GM19035 (cell line): Measurements from ENCODE around the gene TMCO5A.

ENCODE experiments used
- ATAC-seq: cut with Tn5 transposase; IDR thresholded peaks from one replicate; pipeline ENCODE4 v1.9.1; 2021; ENCODE audit not compliant: unreplicated experiment

The TMCO5A gene

DNA sequence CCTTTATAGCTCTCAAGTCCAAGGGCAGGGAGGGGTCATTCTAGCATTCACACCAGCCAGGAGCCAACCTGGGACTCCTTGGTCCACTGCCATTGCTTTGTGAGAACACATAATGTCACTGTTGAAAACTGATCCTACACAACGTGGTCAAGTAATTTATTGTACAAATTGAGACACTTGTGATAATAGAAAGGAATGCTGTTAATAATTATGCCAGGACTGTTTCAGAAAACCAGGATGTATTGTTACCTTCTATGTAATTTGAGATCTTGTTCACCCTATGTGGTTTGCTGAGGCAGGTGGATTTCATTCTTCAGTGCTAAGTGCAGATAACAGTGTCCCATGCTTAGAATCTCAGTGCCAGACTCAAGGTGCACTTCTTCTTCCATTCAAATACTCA lies 33.3 kb downstream of the TMCO5A start:
- ATAC-seq: no peak

DNA sequence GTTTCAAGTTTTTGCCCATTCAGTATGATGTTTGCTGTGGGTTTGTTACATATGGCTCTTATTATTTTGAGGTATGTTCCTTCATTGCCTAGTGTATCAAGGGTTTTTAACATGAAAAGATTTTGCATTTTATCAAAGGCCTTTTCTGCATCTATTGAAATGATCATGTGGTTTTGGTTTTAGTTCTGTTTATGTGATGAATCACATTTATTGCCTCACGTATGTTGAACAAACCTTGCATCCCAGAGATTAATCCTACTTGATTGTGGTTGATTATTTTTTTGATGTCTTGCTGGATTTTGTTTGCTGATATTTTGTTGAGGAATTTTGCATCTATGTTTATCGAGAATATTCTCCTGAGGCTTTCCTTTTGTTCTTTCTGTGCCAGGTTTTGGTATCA lies 39.4 kb downstream of the TMCO5A start:
- no peak for ATAC-seq

DNA sequence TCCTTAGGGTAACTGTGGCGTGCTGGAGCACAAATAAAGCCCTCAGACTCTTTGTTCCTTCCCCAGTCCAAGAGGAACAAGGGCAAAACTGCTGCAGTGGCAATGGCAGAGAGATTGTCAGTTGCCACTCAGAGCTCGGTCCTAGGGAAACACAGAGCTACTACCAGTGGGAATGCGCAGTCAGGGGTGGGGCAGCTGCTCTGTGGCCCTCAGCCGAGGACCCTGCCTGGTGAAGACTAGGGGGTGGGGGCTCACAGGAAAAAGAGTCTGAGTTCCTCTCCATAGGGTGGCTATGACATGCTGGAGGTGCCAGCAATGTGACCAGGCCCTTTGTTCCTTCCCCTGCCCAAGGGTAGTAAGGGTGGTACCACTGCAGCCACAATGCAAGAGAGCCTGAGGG lies 43.8 kb downstream of the TMCO5A start:
- ATAC-seq: no peak

DNA sequence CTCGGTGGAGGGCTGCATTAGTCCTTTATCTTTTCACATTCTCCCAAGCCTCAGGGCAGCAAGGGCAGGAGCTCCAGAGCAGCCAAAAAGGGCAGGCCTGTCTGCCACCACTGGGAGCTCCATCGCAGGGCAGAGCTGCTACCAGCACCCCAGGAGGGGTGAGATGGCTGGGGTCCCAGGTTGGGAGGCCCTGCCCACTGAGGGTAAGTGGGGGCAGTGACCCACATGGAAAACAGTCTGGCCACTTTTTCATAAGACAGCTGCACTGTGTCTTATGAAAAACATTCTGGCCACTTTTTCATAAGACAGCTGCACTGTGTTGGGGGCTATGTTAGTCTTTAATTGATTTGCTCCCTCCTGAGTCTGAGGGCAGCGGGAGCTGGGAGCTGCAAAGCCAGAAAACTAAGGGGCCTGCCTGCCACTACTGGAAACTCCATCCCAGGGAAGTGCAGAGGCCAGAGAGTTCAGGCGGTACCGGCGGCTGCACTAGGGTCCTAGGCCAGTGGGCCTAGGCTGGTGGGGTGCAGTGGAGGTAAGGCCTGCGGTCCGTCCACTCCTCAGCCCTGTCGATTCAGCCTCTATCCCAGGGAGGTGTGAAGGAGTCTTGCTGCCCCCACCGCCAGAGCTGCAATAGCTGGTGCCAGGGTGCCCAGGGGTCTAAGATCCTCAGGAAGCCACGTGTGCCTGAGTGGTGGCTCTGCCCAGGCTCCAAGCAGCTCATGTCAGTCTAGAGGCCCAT lies 45.4 kb downstream of the TMCO5A start:
- ATAC-seq: no peak

DNA sequence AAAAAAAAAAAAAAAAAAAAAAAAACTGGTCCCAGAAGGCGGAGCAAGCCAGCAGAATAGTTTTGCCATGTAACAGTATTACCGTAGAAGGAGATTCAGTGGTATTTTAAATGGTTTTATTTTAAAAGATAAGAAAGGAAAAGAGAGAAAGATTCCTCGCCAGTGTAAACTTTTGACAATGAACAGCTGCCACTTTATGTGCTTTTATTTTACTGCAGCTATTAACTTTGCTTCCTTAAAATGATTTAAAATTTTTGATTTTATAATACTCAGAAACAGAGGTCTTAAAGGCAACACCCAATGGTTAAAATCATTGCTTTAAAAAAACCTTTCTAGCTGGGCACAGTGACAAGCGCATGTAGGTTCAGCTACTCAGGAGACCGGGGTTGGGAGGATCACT lies 46.8 kb downstream of the TMCO5A start:
- ATAC-seq: no peak

DNA sequence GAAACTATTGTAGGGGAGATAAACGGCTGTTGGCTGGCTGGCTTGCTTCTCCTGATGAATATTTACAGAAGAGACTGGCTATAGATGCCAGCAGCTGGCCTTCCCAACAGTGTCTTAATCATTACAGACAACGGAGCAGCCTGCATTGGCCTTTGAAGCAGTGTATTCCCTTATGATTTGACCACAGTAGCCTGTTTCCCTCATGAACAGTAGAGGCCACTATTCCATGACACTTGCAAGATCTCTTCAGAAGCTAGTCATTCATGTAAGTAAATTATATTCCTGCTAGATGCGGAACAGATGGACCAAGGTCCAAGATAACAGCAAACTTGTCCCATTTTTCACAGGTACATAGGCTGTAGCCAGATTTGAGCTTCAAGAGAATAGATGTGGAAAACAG lies 47.3 kb downstream of the TMCO5A start:
- no peak for ATAC-seq

DNA sequence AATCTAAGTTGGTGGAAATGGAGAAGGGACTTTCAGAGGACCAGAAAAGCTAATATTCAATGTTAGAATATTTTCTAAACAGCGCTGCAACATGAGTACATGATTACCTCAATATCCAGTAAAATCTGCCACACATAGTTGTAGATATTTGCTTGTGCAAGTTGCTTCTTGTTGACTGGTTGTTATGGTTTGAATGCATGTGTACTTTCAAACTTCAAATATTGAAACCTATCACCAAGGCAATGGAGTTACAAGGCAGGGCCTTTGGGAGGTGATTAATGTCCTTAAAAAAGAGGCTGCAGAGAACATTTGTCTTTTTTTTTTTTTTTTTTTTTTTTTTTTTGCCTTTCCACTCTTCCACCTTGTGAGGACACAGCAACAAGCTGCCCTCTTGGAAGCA lies 49.9 kb downstream of the TMCO5A start:
- no peak for ATAC-seq

DNA sequence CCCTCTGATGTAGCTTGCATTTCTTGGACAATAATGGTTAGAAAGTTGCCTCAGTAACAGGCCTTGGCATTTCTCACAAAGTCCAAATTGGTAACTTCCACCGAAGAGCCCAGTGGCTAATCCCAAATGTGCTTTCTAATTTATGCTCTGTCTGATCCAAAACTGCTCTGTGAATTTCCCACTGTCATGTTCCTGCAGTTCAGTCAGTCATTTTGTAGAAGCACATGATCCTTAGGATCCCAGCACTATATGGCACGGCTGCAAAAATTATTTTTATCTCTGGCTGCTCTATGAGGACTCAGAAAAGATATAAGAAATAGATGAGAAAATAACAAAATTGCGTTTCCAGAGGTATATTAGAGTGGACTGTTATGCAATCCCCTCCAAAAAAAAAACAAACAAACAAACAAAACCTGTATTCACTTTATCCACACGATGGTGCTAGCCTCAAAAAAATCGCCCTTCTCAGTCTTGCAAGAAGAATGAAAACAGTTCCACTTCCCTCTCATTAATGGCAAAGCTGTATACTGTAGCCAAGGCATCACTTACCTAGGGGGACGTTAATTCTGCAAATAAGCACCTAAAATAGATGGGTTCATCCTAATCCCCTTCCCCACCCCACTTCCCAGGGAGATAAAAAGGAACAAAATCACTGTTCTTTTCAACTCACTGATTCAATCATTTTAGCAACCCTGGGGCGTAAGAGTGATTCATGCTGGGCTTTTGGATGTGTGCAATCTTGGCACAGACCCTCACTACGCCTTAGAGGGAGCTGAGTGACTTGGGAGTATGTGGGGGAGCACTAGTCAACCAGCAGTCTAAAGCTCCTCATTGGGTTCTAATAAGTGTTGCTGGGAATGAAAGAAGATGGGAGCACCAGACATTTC lies 61.3 kb downstream of the TMCO5A start:
- ATAC-seq: peak; percentile 56
